ENCODE measurements around the gene SRGAP3. TPM values are rescaled to one million over a fixed set of nuclear protein-coding genes. Genes with fewer than 3 reads are reported as not detected.

The SRGAP3 gene
- total RNA-seq, 4 donors from 2014 or later, result 2.4 to 35.5 (median 8.2) TPM

- Histone ChIP-seq H3K27me3 (no peaks in the 10 kb centered on the region), H3K36me3 (no peaks in the 10 kb centered on the region), H3K27ac (no peak overlapping the region), H3K4me1 (no peaks in the 10 kb centered on the region), H3K9me3 (no peaks in the 10 kb centered on the region), H3K4me3 (no peak overlapping the region)
- DNase-seq, result no peak
- TF ChIP-seq POLR2A (IDR thresholded peaks at IDR 0.05), result no peak
- TF ChIP-seq, protein P1, sequence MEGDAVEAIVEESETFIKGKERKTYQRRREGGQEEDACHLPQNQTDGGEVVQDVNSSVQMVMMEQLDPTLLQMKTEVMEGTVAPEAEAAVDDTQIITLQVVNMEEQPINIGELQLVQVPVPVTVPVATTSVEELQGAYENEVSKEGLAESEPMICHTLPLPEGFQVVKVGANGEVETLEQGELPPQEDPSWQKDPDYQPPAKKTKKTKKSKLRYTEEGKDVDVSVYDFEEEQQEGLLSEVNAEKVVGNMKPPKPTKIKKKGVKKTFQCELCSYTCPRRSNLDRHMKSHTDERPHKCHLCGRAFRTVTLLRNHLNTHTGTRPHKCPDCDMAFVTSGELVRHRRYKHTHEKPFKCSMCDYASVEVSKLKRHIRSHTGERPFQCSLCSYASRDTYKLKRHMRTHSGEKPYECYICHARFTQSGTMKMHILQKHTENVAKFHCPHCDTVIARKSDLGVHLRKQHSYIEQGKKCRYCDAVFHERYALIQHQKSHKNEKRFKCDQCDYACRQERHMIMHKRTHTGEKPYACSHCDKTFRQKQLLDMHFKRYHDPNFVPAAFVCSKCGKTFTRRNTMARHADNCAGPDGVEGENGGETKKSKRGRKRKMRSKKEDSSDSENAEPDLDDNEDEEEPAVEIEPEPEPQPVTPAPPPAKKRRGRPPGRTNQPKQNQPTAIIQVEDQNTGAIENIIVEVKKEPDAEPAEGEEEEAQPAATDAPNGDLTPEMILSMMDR (IDR thresholded peaks at IDR 0.05), result no peak
- intact Hi-C loops (cut with DNase I; ENCODE audit: low total_unique reads), result no loop called here
Observed at GRCh38 chr3:9183011-9183410, 66.4 kb downstream of the SRGAP3 start.

GRCh38 chr3:9180764-9181117 lies 68.7 kb downstream of the SRGAP3 start:
- Histone ChIP-seq H3K9me3 (no peaks in the 10 kb centered on the region), H3K36me3 (no peaks in the 10 kb centered on the region), H3K4me3 (no peak overlapping the region), H3K4me1 (no peaks in the 10 kb centered on the region), H3K27me3 (no peaks in the 10 kb centered on the region), H3K27ac (no peak overlapping the region)
- intact Hi-C loops (cut with DNase I; ENCODE audit: low total_unique reads), result no loop called here
- TF ChIP-seq POLR2A (IDR thresholded peaks at IDR 0.05), result no peak
- TF ChIP-seq, protein P1 (IDR thresholded peaks at IDR 0.05), result no peak
- no peak for DNase-seq

DNA sequence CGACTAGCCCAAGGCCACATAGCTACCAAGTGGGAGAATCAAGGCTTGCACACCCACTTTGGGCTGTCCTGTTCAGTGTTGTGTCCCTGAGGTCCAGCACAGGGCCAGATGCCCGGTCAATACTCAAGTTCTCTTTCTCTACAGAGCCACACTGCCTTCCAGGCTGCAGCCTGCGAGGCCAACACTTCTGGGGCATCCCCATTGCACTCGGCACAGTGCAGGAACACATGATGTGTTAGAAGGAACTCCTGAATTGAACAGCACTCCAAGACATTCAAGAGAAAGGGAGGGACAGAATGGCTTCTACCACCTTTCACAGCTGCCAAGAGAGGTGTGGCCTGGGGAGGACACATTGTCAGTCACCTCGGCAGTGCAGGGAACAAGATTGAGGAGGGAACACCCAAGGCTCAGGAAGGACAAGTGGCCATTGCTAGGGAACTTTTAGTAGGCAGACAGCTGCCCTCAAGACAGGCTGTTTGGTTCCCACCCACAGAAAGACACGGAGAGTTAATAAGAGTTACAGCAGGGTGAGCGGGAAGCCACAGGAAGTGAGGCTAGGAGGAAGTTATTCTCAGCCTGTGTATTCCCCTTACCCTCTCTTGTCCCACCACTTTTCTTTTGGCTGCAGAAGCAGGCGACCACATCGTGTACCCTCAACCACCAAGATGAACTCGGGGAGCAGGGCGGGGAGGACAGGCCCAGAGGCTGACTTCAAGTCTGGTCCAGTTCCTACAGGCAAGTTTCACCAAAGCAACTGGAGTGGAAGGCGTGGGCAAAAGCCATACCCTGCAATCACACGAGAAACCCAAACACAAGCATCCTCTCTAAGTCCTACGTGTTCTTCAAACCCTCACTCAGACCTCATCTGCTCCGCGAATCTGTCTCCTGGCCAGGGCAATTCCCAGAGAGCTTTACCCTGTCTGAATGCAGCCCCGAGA lies 69.4 kb downstream of the SRGAP3 start:
- Histone ChIP-seq H3K4me3 (no peak overlapping the region), H3K27ac (no peak overlapping the region), H3K27me3 (no peaks in the 10 kb centered on the region), H3K9me3 (no peaks in the 10 kb centered on the region), H3K4me1 (no peaks in the 10 kb centered on the region), H3K36me3 (no peaks in the 10 kb centered on the region)
- DNase-seq, result no peak
- intact Hi-C loops (cut with DNase I; ENCODE audit: low total_unique reads), result no loop called here
- no peak for TF ChIP-seq POLR2A (IDR thresholded peaks at IDR 0.05)
- TF ChIP-seq, protein P1 (IDR thresholded peaks at IDR 0.05), result no peak

- H3K36me3 ChIP-seq, result no peaks in the 10 kb centered on the region
- H3K27me3 ChIP-seq, result no peaks in the 10 kb centered on the region
- TF ChIP-seq, protein P1 (IDR thresholded peaks at IDR 0.05), result no peak
- no peak for TF ChIP-seq POLR2A (IDR thresholded peaks at IDR 0.05)
- DNase-seq, result no peak
- no peak overlapping the region for H3K27ac ChIP-seq
- H3K9me3 ChIP-seq, result no peaks in the 10 kb centered on the region
- no peaks in the 10 kb centered on the region for H3K4me1 ChIP-seq
- intact Hi-C loops (cut with DNase I; ENCODE audit: low total_unique reads), result no loop called here
- no peak overlapping the region for H3K4me3 ChIP-seq
Observed at GRCh38 chr3:9178697-9179096, 70.7 kb downstream of the SRGAP3 start.

- intact Hi-C loops (cut with DNase I; ENCODE audit: low total_unique reads), result no loop called here
- Histone ChIP-seq H3K27me3 (no peaks in the 10 kb centered on the region), H3K4me3 (no peak overlapping the region), H3K9me3 (no peaks in the 10 kb centered on the region), H3K27ac (no peak overlapping the region), H3K36me3 (no peaks in the 10 kb centered on the region), H3K4me1 (no peaks in the 10 kb centered on the region)
- DNase-seq, result no peak
- no peak for TF ChIP-seq POLR2A (IDR thresholded peaks at IDR 0.05)
- TF ChIP-seq, protein P1 (IDR thresholded peaks at IDR 0.05), result no peak
Observed at GRCh38 chr3:9175421-9175820, 74.0 kb downstream of the SRGAP3 start.

All from uterus (tissue), 4 donors.